Activated T-helper 2 cell treated with anti-CD3 and anti-CD28 coated beads, Interferon-gamma antibody, Interleukin-2, Interleukin-4, amounts not matched to agents 10 μg/mL and 5 μg/mL and 100 μg/mL, durations not matched to agents 14 hours and 24 hours and 36 hours (primary cell): ENCODE measurements around the gene ALK. TPM values are rescaled to one million over a fixed set of nuclear protein-coding genes. Genes with fewer than 3 reads are reported as not detected.

Source experiments
- DNase-seq: peaks from one replicate; pipeline ENCODE4 v3.0.0; 2021; ENCODE audit warnings: low spot score
- H3K27ac Mint-ChIP-seq: one replicate; pipeline ENCODE4 v1.8.0; 2021; ENCODE audit warnings: mixed read lengths
- H3K27me3 Mint-ChIP-seq: one replicate; pipeline ENCODE4 v1.8.0; 2021; ENCODE audit warnings: low read depth, mixed read lengths
- H3K36me3 Mint-ChIP-seq: one replicate; pipeline ENCODE4 v1.8.0; 2021; ENCODE audit warnings: low read depth, mixed read lengths
- H3K4me1 Mint-ChIP-seq: one replicate; pipeline ENCODE4 v1.8.0; 2021; ENCODE audit warnings: low read depth, mixed read lengths
- H3K4me3 Mint-ChIP-seq: one replicate; pipeline ENCODE4 v1.8.0; 2021; ENCODE audit warnings: low read depth, mild to moderate bottlenecking, moderate library complexity, mixed read lengths
- H3K9me3 Mint-ChIP-seq: one replicate; pipeline ENCODE4 v1.8.0; 2021; ENCODE audit warnings: mixed read lengths
- intact Hi-C: fragments of 100-400 bp; cut with micrococcal nuclease; formaldehyde crosslinking; loops from one replicate; pipeline ENCODE4 v1.15.1; 2023
- total RNA-seq: library from RNA; stranded (reverse); gene quantifications from 2 replicates; pipeline ENCODE4 v1.2.3, GENCODE V29; 2022

ALK gene
- total RNA-seq, 1 donor from 2014 or later = not detected

DNA sequence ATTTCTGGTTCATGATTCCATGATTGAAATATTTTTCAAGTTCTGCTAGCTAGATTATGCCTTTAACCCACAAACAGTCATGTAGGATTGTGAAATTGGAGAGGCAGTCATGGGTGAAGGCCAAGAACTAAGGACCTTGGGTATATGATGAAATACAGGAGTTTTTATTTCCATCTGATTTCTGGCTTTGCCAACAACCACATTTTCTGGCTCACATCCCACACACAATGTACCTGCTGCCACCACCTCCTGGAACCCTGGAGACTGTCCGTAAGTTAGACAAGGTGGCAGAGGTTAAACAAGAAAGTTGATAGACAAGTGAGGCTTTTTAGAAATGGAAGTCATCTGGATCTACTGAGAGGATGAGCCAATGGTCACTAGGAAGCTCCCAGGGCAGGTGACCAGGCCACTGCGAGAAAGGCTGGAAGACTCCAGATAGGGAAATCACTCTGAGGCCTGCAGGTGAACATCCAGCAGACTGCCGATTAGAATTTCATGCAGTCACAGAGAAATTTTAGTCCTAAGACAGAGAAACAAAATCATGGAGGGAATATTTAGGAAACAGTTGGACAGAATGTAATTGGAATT is 402.0 kb downstream of the ALK start:
- no peaks in the 10 kb centered on the region for H3K9me3 Mint-ChIP-seq
- no peak overlapping the region for H3K4me3 Mint-ChIP-seq
- intact Hi-C loops = no loop called here
- H3K4me1 Mint-ChIP-seq = no peaks in the 10 kb centered on the region
- no peak overlapping the region for H3K27ac Mint-ChIP-seq
- H3K27me3 Mint-ChIP-seq = no peaks in the 10 kb centered on the region
- DNase-seq = no peak
- H3K36me3 Mint-ChIP-seq = no peaks in the 10 kb centered on the region

DNA sequence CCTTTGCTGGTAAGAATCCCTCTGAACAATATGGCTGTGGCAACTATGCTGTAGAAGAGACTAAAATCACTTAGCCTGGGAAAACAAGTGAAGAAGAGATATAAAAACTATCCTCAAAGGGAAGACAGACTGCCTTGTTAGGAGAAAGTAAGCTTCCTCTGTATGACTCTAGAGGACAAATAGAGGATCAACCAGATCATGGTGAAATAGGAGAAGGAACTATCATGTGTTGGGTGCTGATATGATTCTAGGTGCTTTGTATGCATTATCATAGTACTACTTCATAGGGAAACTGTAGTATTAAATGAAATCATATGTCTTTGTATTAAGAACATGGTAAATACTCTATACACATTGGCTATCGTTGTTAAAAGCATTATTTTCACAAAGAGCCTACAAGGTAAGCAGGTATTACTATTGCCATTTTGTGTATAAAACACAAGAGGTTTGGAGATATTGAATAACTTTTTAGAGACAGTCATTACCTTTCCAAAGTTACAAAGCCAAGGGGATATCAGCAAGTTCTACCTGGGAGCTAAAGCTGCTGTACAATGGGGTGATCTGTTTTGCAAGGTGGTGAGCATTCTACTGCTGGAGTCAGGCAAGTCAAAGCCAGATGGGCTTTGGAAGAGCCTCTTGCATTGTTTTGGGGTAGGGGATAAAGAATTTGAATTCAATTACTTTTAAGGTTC is 402.6 kb downstream of the ALK start:
- H3K27ac Mint-ChIP-seq = no peak overlapping the region
- H3K4me3 Mint-ChIP-seq = no peak overlapping the region
- no peaks in the 10 kb centered on the region for H3K27me3 Mint-ChIP-seq
- no peaks in the 10 kb centered on the region for H3K9me3 Mint-ChIP-seq
- no peaks in the 10 kb centered on the region for H3K4me1 Mint-ChIP-seq
- DNase-seq = no peak
- intact Hi-C loops = no loop called here
- no peaks in the 10 kb centered on the region for H3K36me3 Mint-ChIP-seq

DNA sequence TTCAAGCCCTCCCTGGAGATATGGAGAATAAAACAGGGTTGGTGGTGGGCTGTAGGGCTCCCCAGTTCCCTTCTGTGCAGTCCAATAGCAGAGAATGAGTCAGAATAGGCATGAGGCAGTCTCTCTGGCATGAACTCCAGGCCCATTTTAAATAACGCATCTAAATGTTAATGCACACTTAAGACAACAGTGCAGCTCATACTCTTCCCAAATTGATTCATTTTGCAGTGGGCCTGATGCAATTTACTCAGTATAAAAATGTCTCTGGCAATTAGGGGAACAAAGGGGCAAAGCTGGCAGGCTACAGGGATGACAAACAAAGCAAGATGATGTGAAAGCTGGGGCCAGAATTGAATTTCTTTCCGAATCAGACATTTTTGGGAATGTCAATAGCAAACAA is 403.4 kb downstream of the ALK start:
- no peak for DNase-seq
- Mint-ChIP-seq H3K27ac (no peak overlapping the region), H3K4me1 (no peaks in the 10 kb centered on the region), H3K36me3 (no peaks in the 10 kb centered on the region), H3K27me3 (no peaks in the 10 kb centered on the region), H3K9me3 (no peaks in the 10 kb centered on the region), H3K4me3 (no peak overlapping the region)
- intact Hi-C loops = no loop called here

- no peak overlapping the region for H3K27ac Mint-ChIP-seq
- H3K27me3 Mint-ChIP-seq = no peaks in the 10 kb centered on the region
- intact Hi-C loops = no loop called here
- H3K9me3 Mint-ChIP-seq = no peaks in the 10 kb centered on the region
- no peaks in the 10 kb centered on the region for H3K36me3 Mint-ChIP-seq
- H3K4me1 Mint-ChIP-seq = no peaks in the 10 kb centered on the region
- no peak overlapping the region for H3K4me3 Mint-ChIP-seq
- no peak for DNase-seq
Observed at GRCh38 chr2:29517413-29517812, 404.0 kb downstream of the ALK start.

DNA sequence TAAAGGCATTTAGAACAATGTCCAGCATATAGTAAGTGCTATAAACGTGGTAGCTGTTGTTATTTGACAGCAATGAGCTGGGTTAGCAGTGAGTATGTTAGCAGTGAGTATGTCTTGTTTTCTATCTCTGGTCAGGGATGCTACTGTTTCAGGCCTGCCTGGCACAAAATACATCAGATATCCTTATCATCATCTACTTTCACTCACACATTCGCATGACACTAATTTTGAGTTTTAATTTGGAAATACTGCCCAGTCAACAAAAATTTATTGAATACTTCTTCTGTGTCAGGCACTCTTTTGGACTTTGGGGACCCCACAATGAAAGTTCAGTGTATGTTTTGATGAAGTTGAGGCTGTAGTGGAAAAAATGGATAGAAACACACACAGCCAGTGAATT is 404.6 kb downstream of the ALK start:
- H3K9me3 Mint-ChIP-seq = no peaks in the 10 kb centered on the region
- DNase-seq = no peak
- no peak overlapping the region for H3K27ac Mint-ChIP-seq
- H3K4me1 Mint-ChIP-seq = no peaks in the 10 kb centered on the region
- H3K27me3 Mint-ChIP-seq = no peaks in the 10 kb centered on the region
- intact Hi-C loops = no loop called here
- no peak overlapping the region for H3K4me3 Mint-ChIP-seq
- H3K36me3 Mint-ChIP-seq = no peaks in the 10 kb centered on the region

DNA sequence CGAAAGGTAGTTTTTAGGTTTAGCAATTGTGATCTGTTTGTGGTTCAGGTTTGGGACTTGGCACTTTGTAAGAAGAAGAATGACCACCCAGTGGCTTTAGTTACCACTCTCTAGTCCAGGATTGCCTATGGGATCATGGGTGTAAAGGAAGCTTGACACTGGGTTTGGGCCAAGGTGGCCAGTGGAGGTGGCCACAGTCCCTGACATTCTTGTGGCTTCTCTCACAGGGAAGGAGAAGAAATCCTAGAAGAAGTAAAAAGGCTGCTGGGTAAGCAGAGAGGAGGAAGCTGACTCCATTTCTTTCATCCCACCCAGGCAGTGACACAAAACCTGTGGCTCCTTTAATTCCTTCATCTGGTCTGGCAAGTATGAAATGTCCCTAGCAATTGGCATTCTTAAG is 411.5 kb downstream of the ALK start:
- no peaks in the 10 kb centered on the region for H3K4me1 Mint-ChIP-seq
- H3K27me3 Mint-ChIP-seq = no peaks in the 10 kb centered on the region
- H3K9me3 Mint-ChIP-seq = no peaks in the 10 kb centered on the region
- no peak for DNase-seq
- intact Hi-C loops = no loop called here
- no peak overlapping the region for H3K27ac Mint-ChIP-seq
- no peaks in the 10 kb centered on the region for H3K36me3 Mint-ChIP-seq
- H3K4me3 Mint-ChIP-seq = no peak overlapping the region

GRCh38 chr2:29509397-29509796 is 412.0 kb downstream of the ALK start:
- intact Hi-C loops = no loop called here
- H3K36me3 Mint-ChIP-seq = no peaks in the 10 kb centered on the region
- no peak for DNase-seq
- no peaks in the 10 kb centered on the region for H3K4me1 Mint-ChIP-seq
- no peaks in the 10 kb centered on the region for H3K27me3 Mint-ChIP-seq
- no peaks in the 10 kb centered on the region for H3K9me3 Mint-ChIP-seq
- no peak overlapping the region for H3K4me3 Mint-ChIP-seq
- H3K27ac Mint-ChIP-seq = no peak overlapping the region

- Mint-ChIP-seq H3K27ac (no peak overlapping the region), H3K36me3 (no peaks in the 10 kb centered on the region), H3K27me3 (peaks cover 2% of the 10 kb centered on the region), H3K4me3 (no peak overlapping the region), H3K9me3 (no peaks in the 10 kb centered on the region), H3K4me1 (no peaks in the 10 kb centered on the region)
- no peak for DNase-seq
- intact Hi-C loops = no loop called here
Observed at GRCh38 chr2:29504746-29505145, 416.6 kb downstream of the ALK start.

DNA sequence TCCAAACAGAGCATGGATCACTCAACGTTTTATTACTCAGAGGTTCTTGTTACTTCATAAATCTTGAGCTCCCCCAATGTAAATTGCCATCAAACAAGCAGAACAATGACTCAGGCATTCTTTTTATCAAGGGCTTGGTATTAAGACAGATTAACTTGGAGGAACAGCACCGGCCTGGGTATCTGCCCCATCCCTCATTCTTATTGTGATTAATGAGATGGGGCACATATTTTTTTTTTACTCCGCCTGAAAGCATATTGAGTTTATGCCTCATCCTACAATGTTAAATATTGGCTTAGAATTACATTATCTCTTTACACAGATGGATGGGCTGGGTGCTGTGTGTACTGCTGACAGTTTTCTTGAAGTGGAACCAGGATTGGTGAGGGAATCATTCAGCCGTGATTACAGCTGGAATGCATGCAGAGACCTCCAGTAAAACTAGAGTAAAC is 418.9 kb downstream of the ALK start:
- no peaks in the 10 kb centered on the region for H3K4me1 Mint-ChIP-seq
- no peak for DNase-seq
- H3K4me3 Mint-ChIP-seq = no peak overlapping the region
- no peak overlapping the region for H3K27ac Mint-ChIP-seq
- intact Hi-C loops = no loop called here
- H3K9me3 Mint-ChIP-seq = no peaks in the 10 kb centered on the region
- H3K27me3 Mint-ChIP-seq = peaks cover 2% of the 10 kb centered on the region
- no peaks in the 10 kb centered on the region for H3K36me3 Mint-ChIP-seq

DNA sequence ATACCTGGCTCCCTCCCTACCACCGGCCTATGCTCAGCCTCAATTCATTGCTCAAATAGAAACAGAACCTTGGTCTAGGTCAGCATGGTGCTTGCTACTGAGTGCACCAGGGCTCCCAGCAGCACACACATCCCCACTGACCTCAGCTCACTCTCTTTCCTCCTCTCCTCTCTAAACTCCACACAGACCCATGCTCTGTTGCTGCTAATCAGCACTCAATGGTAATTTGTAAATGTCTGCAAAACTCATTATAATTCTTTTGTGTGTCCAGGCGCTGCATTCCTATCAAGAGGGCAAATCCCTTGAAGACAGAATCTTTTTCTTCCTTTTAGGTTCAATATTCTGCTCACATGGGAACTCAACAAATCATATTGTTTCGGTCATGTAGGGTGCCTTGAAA is 424.0 kb downstream of the ALK start:
- H3K4me3 Mint-ChIP-seq = no peak overlapping the region
- peaks cover 3% of the 10 kb centered on the region for H3K27me3 Mint-ChIP-seq
- no peaks in the 10 kb centered on the region for H3K9me3 Mint-ChIP-seq
- no peak for DNase-seq
- H3K36me3 Mint-ChIP-seq = no peaks in the 10 kb centered on the region
- no peaks in the 10 kb centered on the region for H3K4me1 Mint-ChIP-seq
- H3K27ac Mint-ChIP-seq = no peak overlapping the region
- intact Hi-C loops = no loop called here

GRCh38 chr2:29496198-29496597 is 425.2 kb downstream of the ALK start:
- Mint-ChIP-seq H3K9me3 (no peaks in the 10 kb centered on the region), H3K4me1 (no peaks in the 10 kb centered on the region), H3K4me3 (no peak overlapping the region), H3K27ac (no peak overlapping the region), H3K27me3 (peaks cover 3% of the 10 kb centered on the region), H3K36me3 (no peaks in the 10 kb centered on the region)
- DNase-seq = no peak
- intact Hi-C loops = no loop called here

DNA sequence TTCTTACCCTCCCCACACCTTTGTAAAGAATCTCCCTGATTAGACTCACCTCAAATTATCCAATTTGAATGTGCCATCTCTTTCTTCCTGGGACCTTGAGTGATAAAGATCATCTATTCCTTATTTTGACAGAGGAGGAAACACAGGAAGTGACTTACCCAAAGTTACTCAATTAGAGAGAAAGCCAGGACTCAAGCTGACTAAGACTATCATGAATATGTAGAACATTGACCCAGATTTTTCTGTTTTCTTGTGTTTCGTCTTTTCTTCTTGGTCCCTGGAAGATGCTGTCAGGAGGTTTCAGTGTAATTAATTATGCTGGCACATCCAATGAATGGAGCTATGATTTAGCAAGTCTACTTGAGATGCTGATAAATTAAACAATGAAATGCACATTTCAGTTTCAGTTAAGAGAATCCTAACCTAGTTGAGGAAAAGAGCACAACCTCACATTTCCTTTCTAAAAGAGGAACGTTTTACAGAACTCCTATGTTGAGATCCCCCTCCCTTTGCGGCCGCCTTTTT is 425.8 kb downstream of the ALK start:
- intact Hi-C loops = no loop called here
- DNase-seq = no peak
- Mint-ChIP-seq H3K4me3 (no peak overlapping the region), H3K27ac (no peak overlapping the region), H3K36me3 (no peaks in the 10 kb centered on the region), H3K4me1 (no peaks in the 10 kb centered on the region), H3K27me3 (peaks cover 3% of the 10 kb centered on the region), H3K9me3 (no peaks in the 10 kb centered on the region)

DNA sequence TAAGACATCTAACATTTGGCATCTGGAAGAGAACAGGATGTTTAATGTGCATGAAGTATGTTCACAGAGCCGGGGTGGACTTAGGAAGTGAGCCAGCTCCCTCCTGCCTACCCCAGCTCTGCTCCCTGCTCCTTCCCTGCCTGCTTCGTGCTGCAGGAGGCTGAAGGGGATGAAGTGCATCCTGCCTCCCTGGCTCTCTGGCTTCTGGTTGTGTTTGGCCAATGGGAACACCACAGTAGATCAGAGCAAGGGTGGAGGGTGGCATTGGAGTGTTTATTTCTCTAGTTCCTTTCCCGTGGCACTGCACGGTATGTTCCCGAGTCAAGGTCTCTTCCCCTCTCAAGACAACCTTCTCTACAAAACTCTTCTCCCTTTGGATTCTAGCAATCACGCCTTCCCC is 426.3 kb downstream of the ALK start:
- Mint-ChIP-seq H3K9me3 (no peaks in the 10 kb centered on the region), H3K36me3 (no peaks in the 10 kb centered on the region), H3K4me3 (no peak overlapping the region), H3K4me1 (no peaks in the 10 kb centered on the region), H3K27ac (no peak overlapping the region), H3K27me3 (peaks cover 3% of the 10 kb centered on the region)
- intact Hi-C loops = no loop called here
- DNase-seq = no peak
